Left renal pelvis (tissue), 4 donors: Measurements from ENCODE around the gene MAPK14. TPM values are rescaled to one million over a fixed set of nuclear protein-coding genes. Genes with fewer than 3 reads are reported as not detected.

Experiments used
- DNase-seq, 4 donors: peaks; one replicate each; pipeline ENCODE4 v3.0.0-alpha.2; 2013; ENCODE audit warnings: low read depth in 4 of 4, low spot score in 3 of 4
- polyA plus RNA-seq, 4 donors: library from polyadenylated mRNA; unstranded; fragments of 120-200 nt; gene quantifications; one replicate each; pipeline ENCODE4 v1.2.1, GENCODE V29; 2013; ENCODE audit not compliant: insufficient read length in 4 of 4

Gene MAPK14
- polyA plus RNA-seq, 4 donors: 52.8 to 55.8 (median 54.5) TPM

- DNase-seq: no peak
These were observed 6.8 kb downstream of the MAPK14 start for GRCh38 chr6:36034441-36034840.

- DNase-seq: no peak
These were observed 7.6 kb downstream of the MAPK14 start for GRCh38 chr6:36035225-36035624.

- DNase-seq: no peak
These were observed 10.7 kb downstream of the MAPK14 start for GRCh38 chr6:36038120-36038876.

- no peak for DNase-seq
These were observed 11.5 kb downstream of the MAPK14 start for GRCh38 chr6:36039112-36039511.

- no peak for DNase-seq
These were observed 13.3 kb downstream of the MAPK14 start for GRCh38 chr6:36040958-36041357.

GRCh38 chr6:36042618-36043260 is 15.1 kb downstream of the MAPK14 start:
- no peak for DNase-seq

GRCh38 chr6:36049582-36049981 is 22.0 kb downstream of the MAPK14 start:
- DNase-seq: no peak

- no peak for DNase-seq
These were observed 22.7 kb downstream of the MAPK14 start for GRCh38 chr6:36050305-36050704.

GRCh38 chr6:36050947-36051710 is 23.5 kb downstream of the MAPK14 start:
- no peak for DNase-seq

GRCh38 chr6:36052097-36052496 is 24.5 kb downstream of the MAPK14 start:
- DNase-seq: no peak

- DNase-seq: no peak
These were observed 26.3 kb downstream of the MAPK14 start for GRCh38 chr6:36053878-36054277.

- DNase-seq: no peak
These were observed 26.8 kb downstream of the MAPK14 start for GRCh38 chr6:36054415-36054814.

- no peak for DNase-seq
These were observed 27.3 kb downstream of the MAPK14 start for GRCh38 chr6:36054956-36055355.

GRCh38 chr6:36056178-36056577 is 28.6 kb downstream of the MAPK14 start:
- DNase-seq: no peak

- no peak for DNase-seq
These were observed 33.6 kb downstream of the MAPK14 start for GRCh38 chr6:36061236-36061635.

- no peak for DNase-seq
These were observed 34.6 kb downstream of the MAPK14 start for GRCh38 chr6:36062247-36062646.

- no peak for DNase-seq
These were observed 35.9 kb downstream of the MAPK14 start for GRCh38 chr6:36063318-36064060.

- no peak for DNase-seq
These were observed 37.3 kb downstream of the MAPK14 start for GRCh38 chr6:36064770-36065396.

GRCh38 chr6:36065916-36066315 is 38.3 kb downstream of the MAPK14 start:
- DNase-seq: no peak

GRCh38 chr6:36066817-36067216 is 39.2 kb downstream of the MAPK14 start:
- DNase-seq: no peak
